Measurements from ENCODE around the gene ZBED6.

ZBED6 gene

DNA sequence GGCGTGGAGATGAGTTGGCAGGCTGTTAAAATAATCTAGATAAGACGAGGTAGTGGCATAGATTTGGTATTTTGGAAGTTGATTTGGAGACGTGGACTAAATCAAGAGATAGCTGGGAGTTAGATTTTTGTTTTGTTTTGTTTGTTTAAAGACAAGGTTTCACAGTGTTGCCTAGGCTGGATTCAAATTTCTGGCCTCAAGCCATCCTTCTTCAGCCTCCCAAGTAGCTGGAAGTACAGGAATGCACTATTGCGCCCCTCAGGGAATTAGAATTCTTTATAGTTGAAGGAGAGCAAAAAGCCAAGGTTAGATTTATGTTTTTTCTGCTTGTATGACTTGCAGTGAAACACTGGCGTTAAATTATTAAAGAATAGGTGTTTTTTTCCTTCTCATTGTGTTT lies 43.7 kb downstream of the ZBED6 start:
- peak; percentile 83 for DNase-seq (ENCODE audit: low read depth, low spot score)

DNA sequence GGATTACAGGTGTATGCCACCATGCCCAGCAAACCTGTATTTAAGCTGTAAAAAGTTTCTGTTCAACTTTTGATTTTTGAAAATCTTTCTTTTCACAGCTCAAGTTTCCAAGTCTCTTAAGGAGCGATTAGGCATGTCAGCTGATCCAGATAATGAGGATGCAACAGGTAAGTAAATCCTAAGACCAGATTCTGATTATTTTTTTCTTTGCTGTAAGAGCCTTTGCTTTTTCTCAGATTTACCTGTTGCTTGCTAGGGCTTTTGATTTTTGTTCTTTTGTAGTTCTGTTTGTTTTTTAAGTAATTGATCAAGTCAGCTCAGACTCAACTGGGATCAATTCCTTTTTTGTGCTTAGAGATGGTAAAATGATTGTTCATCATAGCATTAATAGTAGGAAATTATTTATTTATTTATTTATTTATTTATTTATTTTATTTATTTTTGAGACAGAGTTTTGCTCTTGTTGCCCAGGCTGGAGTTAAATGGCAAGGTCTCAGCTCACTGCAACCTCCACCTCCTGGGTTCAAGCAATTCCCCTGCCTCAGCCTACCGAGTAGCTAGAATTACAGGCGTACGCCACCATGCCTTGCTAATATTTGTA lies 44.9 kb downstream of the ZBED6 start:
- no peak for DNase-seq (ENCODE audit: low read depth, low spot score)

DNA sequence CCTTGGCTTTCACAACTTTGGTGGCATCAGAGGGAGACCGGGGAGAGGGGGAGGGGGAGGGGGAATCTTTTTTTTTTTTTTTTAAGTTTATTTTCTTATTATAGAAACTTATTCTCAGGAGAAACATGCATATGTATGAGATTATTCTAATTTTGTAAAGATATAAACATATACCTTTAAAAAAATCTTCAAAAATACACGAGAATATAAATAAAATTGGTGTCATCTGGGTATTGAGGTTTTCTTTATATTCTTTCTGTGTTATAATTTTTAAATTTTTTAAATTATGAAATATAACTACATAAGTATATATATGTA lies 47.1 kb downstream of the ZBED6 start:
- no peak for DNase-seq (ENCODE audit: low read depth, low spot score)

DNA sequence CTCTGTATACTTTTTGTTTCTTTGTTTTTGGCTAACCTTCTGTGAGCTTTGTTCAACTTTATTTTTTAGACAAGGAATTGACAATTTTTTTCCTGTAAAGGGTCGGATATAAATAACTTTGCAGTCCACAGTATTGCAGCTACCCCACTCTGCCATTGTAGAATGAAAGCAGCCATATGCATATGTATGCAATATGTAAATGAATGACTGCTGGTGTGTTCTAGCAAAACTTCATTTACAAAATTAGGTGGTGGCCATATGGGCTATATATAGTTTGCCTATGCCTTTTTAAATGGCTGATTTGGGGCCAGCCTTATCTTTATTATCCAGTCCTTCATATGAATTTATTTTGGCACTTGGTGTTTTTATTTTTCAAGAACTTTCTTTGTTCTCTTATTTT lies 48.0 kb downstream of the ZBED6 start:
- DNase-seq (ENCODE audit: low read depth, low spot score): no peak
